Calu3 (cell line): ENCODE data around the gene DNAH9. TPM values are rescaled to one million over a fixed set of nuclear protein-coding genes. Genes with fewer than 3 reads are reported as not detected.

Experiments
- BruUV-seq: library from RNA; stranded (reverse); fragments of 400-500 nt; replicated peaks from 2 replicates; lab custom pipeline; 2021; lab: Mats Ljungman, UMichigan
- CTCF ChIA-PET: fragments of 300-600 bp; sonication (Branson Sonifier 250); formaldehyde crosslinking; loops from one replicate; lab custom pipeline; 2022; ENCODE audit warnings: antibody characterized with exemption; lab: Charles Lee
- DNase-seq: peaks from one replicate; pipeline ENCODE4 v3.0.0; 2022
- H3K27ac Mint-ChIP-seq: one replicate; pipeline ENCODE4 v1.8.0; 2022; ENCODE audit warnings: mixed read lengths; ENCODE audit not compliant: unreplicated experiment
- H3K27me3 Mint-ChIP-seq: one replicate; pipeline ENCODE4 v1.8.0; 2022; ENCODE audit warnings: mixed read lengths; ENCODE audit not compliant: unreplicated experiment
- H3K36me3 Mint-ChIP-seq: one replicate; pipeline ENCODE4 v1.8.0; 2022; ENCODE audit warnings: mild to moderate bottlenecking, moderate library complexity, mixed read lengths; ENCODE audit not compliant: insufficient read depth, unreplicated experiment
- H3K4me1 Mint-ChIP-seq: one replicate; pipeline ENCODE4 v1.8.0; 2022; ENCODE audit warnings: mild to moderate bottlenecking, low read depth, mixed read lengths; ENCODE audit not compliant: unreplicated experiment
- H3K4me3 Mint-ChIP-seq: one replicate; pipeline ENCODE4 v1.8.0; 2022; ENCODE audit warnings: mild to moderate bottlenecking, low read depth, moderate library complexity, mixed read lengths; ENCODE audit not compliant: unreplicated experiment
- H3K9me3 Mint-ChIP-seq: one replicate; pipeline ENCODE4 v1.8.0; 2022; ENCODE audit warnings: low read depth, mixed read lengths; ENCODE audit not compliant: unreplicated experiment
- intact Hi-C: fragments of 100-400 bp; cut with micrococcal nuclease; formaldehyde crosslinking; loops from one replicate; pipeline ENCODE4 v1.10.0; 2022; ENCODE audit not compliant: unreplicated experiment
- total RNA-seq: library from RNA; stranded (reverse); gene quantifications from 2 replicates; pipeline ENCODE4 v1.2.3, GENCODE V29; 2022
- TF ChIP-seq, protein P1 (sequence below): fragments of 200-600 bp; IDR thresholded peaks from one replicate; pipeline ENCODE4 v1.8.0; 2022; ENCODE audit warnings: antibody characterized with exemption; ENCODE audit not compliant: unreplicated experiment

DNAH9 gene
- total RNA-seq, 1 experiment from 2014 or later = 0.19 TPM

GRCh38 chr17:11701911-11702310, 103.6 kb downstream of the DNAH9 start:
- Mint-ChIP-seq H3K9me3 (peaks cover 12% of the 10 kb centered on the region), H3K36me3 (no peaks in the 10 kb centered on the region), H3K4me1 (no peaks in the 10 kb centered on the region), H3K27me3 (no peaks in the 10 kb centered on the region), H3K27ac (no peak overlapping the region), H3K4me3 (no peak overlapping the region)
- no peak for DNase-seq
- no TSS peak for BruUV-seq
- CTCF ChIA-PET = no interaction called here
- intact Hi-C loops = no loop called here
- TF ChIP-seq, protein P1, sequence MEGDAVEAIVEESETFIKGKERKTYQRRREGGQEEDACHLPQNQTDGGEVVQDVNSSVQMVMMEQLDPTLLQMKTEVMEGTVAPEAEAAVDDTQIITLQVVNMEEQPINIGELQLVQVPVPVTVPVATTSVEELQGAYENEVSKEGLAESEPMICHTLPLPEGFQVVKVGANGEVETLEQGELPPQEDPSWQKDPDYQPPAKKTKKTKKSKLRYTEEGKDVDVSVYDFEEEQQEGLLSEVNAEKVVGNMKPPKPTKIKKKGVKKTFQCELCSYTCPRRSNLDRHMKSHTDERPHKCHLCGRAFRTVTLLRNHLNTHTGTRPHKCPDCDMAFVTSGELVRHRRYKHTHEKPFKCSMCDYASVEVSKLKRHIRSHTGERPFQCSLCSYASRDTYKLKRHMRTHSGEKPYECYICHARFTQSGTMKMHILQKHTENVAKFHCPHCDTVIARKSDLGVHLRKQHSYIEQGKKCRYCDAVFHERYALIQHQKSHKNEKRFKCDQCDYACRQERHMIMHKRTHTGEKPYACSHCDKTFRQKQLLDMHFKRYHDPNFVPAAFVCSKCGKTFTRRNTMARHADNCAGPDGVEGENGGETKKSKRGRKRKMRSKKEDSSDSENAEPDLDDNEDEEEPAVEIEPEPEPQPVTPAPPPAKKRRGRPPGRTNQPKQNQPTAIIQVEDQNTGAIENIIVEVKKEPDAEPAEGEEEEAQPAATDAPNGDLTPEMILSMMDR = no peak

- DNase-seq = no peak
- Mint-ChIP-seq H3K4me3 (no peak overlapping the region), H3K27ac (no peak overlapping the region), H3K4me1 (no peaks in the 10 kb centered on the region), H3K36me3 (no peaks in the 10 kb centered on the region), H3K9me3 (peaks cover 9% of the 10 kb centered on the region), H3K27me3 (no peaks in the 10 kb centered on the region)
- intact Hi-C loops = no loop called here
- TF ChIP-seq, protein P1 = no peak
- no TSS peak for BruUV-seq
- CTCF ChIA-PET = no interaction called here
Observed at GRCh38 chr17:11704041-11704440, 105.8 kb downstream of the DNAH9 start.

DNA sequence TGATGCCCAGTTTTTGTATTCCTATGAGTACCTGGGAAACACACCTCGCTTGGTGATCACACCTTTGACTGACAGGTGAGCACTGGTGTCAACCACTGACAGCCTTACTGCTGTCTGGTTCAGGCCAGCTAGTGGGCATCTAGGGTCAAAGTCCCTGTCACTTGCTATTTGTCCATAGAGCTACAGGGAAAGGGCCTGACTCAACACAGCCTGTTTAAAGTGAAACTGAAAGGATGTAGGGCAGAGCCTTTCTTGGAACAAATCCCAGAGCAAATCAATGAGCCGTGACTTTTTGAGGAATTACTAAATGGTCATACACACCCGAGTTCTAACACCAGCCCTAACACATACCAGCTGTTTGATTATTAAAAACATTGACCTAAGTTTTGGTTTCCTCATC, 106.8 kb downstream of the DNAH9 start:
- BruUV-seq = no TSS peak
- TF ChIP-seq, protein P1 = no peak
- H3K4me3 Mint-ChIP-seq = no peak overlapping the region
- H3K27ac Mint-ChIP-seq = no peak overlapping the region
- DNase-seq = peak; percentile 2
- intact Hi-C loops = no loop called here
- no peaks in the 10 kb centered on the region for H3K4me1 Mint-ChIP-seq
- H3K9me3 Mint-ChIP-seq = peaks cover 7% of the 10 kb centered on the region
- CTCF ChIA-PET = no interaction called here
- H3K27me3 Mint-ChIP-seq = no peaks in the 10 kb centered on the region
- no peaks in the 10 kb centered on the region for H3K36me3 Mint-ChIP-seq

GRCh38 chr17:11707586-11707985, 109.3 kb downstream of the DNAH9 start:
- BruUV-seq = no TSS peak
- TF ChIP-seq, protein P1 = no peak
- no peaks in the 10 kb centered on the region for H3K27me3 Mint-ChIP-seq
- intact Hi-C loops = no loop called here
- no peaks in the 10 kb centered on the region for H3K4me1 Mint-ChIP-seq
- CTCF ChIA-PET = no interaction called here
- H3K9me3 Mint-ChIP-seq = no peaks in the 10 kb centered on the region
- H3K27ac Mint-ChIP-seq = no peak overlapping the region
- H3K36me3 Mint-ChIP-seq = no peaks in the 10 kb centered on the region
- no peak overlapping the region for H3K4me3 Mint-ChIP-seq
- DNase-seq = no peak
